T-helper 1 cell treated with Interleukin-12 subunit alpha and Interleukin-12 subunit beta and Interleukin-4 antibody, amounts not matched to agents 30 μg/mL and 1 μg/mL, for 36 hours (primary cell): ENCODE measurements around the gene ODC1.

Source experiments
- H3K27ac Mint-ChIP-seq: one replicate; pipeline ENCODE4 v1.8.0; 2021; ENCODE audit warnings: mild to moderate bottlenecking, mixed read lengths
- H3K27me3 Mint-ChIP-seq: one replicate; pipeline ENCODE4 v1.8.0; 2021; ENCODE audit warnings: low read depth, mixed read lengths
- H3K36me3 Mint-ChIP-seq: one replicate; pipeline ENCODE4 v1.8.0; 2021; ENCODE audit warnings: low read depth, mixed read lengths
- H3K4me1 Mint-ChIP-seq: one replicate; pipeline ENCODE4 v1.8.0; 2021; ENCODE audit warnings: low read depth, mixed read lengths
- H3K4me3 Mint-ChIP-seq: one replicate; pipeline ENCODE4 v1.8.0; 2021; ENCODE audit warnings: mild to moderate bottlenecking, moderate library complexity, mixed read lengths
- H3K9me3 Mint-ChIP-seq: one replicate; pipeline ENCODE4 v1.8.0; 2021; ENCODE audit warnings: mixed read lengths

ODC1 gene

DNA sequence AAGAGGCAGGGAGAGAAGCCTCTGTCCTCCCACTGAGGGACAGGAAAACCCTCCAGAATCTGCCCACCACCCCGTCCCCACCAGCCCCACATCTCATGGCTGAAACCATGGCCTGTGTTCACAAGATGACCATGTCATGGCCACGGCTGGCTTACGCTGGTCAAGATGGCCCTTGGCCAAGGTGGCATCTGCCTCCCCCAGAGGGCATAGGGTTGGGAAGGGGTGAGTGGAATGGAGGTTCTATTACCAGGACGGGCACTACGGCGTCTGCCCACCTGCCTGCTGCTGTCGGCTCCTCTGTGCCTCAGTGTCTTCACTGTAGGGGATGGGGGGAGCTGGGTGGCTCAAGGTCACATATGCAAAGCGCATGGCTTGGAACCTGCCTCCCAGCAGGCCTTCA is 19.8 kb downstream of the ODC1 start:
- Mint-ChIP-seq H3K27me3 (peaks cover 4% of the 10 kb centered on the region), H3K4me3 (no peak overlapping the region), H3K36me3 (no peaks in the 10 kb centered on the region), H3K9me3 (no peaks in the 10 kb centered on the region), H3K4me1 (peaks cover 4% of the 10 kb centered on the region), H3K27ac (no peak overlapping the region)

DNA sequence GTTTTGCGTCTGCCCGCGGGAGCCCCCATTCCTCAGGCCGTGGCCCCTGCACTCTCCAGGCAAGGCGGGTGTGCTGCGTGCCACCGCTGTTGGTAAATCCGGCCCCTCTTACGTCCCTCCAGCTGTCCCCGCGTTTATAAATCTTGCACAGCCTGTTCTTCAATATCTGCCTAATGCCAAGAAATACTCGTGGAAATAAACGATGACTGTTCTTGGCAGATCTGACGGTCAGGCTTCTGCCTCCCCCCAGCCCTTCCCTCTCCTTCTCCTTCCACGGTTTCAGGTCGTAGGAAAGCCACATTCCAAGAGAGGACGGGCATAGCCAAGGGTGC is 20.5 kb downstream of the ODC1 start:
- Mint-ChIP-seq H3K27ac (no peak overlapping the region), H3K4me3 (no peak overlapping the region), H3K4me1 (no peaks in the 10 kb centered on the region), H3K27me3 (no peaks in the 10 kb centered on the region), H3K9me3 (no peaks in the 10 kb centered on the region), H3K36me3 (no peaks in the 10 kb centered on the region)

DNA sequence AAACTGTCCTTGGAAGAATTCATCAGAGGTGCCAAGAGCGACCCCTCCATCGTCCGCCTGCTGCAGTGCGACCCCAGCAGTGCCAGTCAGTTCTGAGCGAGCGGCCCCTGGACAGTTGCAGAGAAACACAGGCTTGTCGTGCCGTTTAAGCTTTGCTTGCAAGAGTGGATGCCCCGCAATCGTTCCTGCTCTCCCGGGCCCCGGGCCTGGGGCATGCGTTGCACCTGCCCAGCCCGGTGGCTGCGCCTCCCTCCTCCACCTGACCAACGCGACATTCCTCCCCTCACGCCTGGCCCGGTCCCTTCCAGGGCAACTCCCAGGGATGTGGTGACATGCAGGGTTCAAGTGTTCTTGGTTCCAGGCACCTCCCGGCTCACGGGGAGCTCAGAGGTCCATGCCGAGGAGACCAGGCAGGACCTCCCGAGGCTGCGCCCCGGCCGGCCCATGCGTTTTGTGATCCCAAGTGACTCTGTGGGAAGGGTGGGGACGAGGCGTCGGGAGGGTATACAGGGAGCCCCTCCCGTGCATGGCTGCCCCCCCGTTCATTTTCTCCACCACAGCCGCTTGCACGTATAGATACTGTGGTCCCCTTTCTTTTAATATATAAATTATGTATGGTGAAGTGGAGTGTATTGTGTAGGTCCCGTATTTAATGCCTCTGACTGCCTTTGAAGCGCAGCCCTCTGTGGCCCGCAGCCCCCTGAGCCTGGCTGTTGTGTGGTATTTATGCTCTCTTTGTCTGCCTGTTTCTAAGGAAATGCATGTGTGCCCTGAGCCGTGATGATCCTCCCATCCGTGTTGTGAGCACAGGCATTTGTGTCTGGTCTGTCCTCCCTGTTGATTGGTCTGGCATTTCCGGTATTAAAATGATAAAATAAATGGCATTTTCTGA is 21.2 kb downstream of the ODC1 start:
- no peaks in the 10 kb centered on the region for H3K4me1 Mint-ChIP-seq
- H3K27ac Mint-ChIP-seq, result no peak overlapping the region
- no peaks in the 10 kb centered on the region for H3K9me3 Mint-ChIP-seq
- H3K4me3 Mint-ChIP-seq, result no peak overlapping the region
- no peaks in the 10 kb centered on the region for H3K27me3 Mint-ChIP-seq
- H3K36me3 Mint-ChIP-seq, result no peaks in the 10 kb centered on the region

DNA sequence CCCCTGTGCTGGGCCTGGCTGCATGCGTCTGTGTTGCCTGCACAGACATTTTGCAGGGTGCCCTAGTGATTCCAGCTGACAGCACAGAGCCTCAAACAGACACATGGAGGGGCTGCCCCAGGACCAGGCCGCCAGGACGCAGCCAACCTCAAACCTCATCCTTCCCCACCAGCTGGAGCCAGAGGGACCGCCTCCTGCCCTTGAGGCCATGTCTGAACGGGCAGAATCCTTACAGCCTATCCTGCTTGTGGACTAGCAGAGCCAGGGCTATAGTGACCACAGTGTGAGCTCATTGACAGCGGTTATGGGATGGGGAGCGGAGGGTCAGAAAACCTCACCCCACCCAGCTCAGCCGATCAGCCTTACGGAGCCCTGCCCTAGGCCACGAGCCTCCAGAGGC is 22.4 kb downstream of the ODC1 start:
- Mint-ChIP-seq H3K9me3 (no peaks in the 10 kb centered on the region), H3K27ac (no peak overlapping the region), H3K4me1 (no peaks in the 10 kb centered on the region), H3K36me3 (peaks cover 2% of the 10 kb centered on the region), H3K27me3 (no peaks in the 10 kb centered on the region), H3K4me3 (no peak overlapping the region)

DNA sequence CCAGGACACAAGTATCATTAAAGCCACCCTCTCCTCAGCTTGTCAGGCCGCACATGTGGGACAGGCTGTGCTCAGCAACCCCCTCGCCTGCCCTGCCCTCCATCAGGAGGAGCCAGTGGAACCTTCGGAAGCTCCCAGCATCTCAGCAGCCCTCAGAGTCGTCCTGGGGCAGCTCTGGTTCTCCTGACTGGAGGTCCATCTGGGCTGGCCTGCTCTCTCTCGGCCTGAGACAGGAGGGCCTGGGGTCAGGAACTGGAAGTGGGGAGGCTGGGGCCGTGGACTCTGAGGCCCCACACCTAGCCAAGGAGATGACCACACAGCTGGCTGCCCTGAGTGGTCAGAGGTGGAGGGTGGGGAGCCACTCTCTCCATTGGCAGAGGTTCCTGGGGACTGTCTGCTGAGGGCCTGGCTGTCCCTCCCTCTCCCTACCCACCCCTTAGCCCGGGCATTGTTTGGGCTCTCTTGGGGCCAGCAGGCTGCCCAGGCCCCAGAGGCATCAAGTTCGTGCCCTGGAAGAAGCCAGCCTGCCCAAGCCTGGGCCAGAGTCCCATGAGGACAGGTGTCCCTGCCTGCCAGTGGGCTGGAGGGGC is 23.1 kb downstream of the ODC1 start:
- Mint-ChIP-seq H3K27ac (no peak overlapping the region), H3K27me3 (no peaks in the 10 kb centered on the region), H3K36me3 (peaks cover 2% of the 10 kb centered on the region), H3K4me1 (no peaks in the 10 kb centered on the region), H3K4me3 (no peak overlapping the region), H3K9me3 (no peaks in the 10 kb centered on the region)

DNA sequence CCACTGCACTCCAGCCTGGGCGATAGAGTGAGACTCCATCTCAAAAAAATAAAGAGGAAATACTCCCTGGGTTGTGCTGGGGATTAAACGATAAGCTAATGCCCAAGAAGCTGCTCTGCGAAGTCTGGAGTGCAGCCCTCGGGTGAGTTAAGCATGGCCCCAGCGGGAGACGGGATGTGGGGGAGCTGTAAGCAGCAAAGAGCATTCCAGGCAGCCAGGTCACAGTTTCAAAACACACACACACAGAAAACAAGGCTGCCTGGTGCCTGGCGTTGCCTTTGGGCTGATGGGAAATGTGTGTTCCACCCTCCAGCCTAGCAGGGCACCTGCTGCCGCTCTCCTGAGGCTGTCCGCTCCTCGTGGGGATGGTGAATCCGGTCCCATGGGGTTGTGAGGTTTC is 24.1 kb downstream of the ODC1 start:
- Mint-ChIP-seq H3K4me3 (no peak overlapping the region), H3K27me3 (no peaks in the 10 kb centered on the region), H3K4me1 (no peaks in the 10 kb centered on the region), H3K36me3 (peaks cover 2% of the 10 kb centered on the region), H3K27ac (no peak overlapping the region), H3K9me3 (no peaks in the 10 kb centered on the region)

DNA sequence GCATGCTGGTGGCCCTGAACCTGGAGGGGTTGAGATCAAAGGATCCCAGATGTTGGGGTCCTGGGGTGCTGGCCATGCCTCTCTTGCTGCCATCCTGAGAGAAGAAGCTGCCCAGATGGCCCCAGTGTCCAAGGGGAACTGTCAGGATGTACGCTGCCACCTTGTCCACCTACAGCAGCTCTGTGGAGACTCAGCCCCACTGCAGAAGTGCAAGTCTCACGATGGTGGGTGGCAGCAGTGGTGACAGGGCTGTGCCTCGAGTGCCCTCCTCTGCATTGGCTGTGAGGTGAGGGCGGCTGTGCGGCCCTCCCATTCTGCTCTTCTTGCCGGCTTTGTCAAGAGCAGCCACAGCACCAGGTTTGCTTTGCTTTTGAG is 24.7 kb downstream of the ODC1 start:
- Mint-ChIP-seq H3K4me1 (no peaks in the 10 kb centered on the region), H3K27ac (no peak overlapping the region), H3K9me3 (no peaks in the 10 kb centered on the region), H3K4me3 (no peak overlapping the region), H3K27me3 (no peaks in the 10 kb centered on the region), H3K36me3 (peaks cover 2% of the 10 kb centered on the region)

DNA sequence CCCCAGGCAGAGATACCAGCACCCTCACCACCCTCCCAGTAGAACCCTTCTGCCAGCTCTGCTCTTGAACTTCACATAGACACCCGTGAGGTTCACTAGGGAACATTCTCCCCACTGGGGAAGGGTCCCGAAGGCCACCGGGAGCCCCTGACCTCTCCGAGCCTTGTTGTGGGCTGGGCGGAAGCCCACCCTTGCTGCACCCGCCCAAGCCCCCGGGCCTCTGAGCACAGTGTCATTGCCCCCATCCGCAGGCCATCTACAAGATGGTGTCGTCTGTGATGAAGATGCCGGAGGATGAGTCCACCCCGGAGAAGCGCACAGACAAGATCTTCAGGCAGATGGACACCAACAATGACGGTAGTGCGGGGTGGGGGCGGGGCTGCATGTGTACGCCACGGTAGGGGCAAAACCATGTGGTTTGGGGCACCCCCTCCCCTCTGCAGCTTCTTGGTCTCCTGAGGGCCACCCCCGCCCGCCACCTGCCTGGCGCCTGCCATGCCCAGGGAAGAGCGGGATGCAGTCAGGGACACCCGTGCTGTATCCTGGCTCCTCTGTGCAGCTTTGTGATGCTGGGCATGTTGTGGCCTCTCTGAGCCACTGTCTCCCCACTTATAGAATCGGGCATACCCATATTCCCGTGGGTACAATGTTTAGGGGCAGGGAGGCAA is 25.3 kb downstream of the ODC1 start:
- no peaks in the 10 kb centered on the region for H3K4me1 Mint-ChIP-seq
- H3K27me3 Mint-ChIP-seq, result no peaks in the 10 kb centered on the region
- H3K36me3 Mint-ChIP-seq, result peaks cover 2% of the 10 kb centered on the region
- no peak overlapping the region for H3K4me3 Mint-ChIP-seq
- H3K27ac Mint-ChIP-seq, result no peak overlapping the region
- no peaks in the 10 kb centered on the region for H3K9me3 Mint-ChIP-seq

DNA sequence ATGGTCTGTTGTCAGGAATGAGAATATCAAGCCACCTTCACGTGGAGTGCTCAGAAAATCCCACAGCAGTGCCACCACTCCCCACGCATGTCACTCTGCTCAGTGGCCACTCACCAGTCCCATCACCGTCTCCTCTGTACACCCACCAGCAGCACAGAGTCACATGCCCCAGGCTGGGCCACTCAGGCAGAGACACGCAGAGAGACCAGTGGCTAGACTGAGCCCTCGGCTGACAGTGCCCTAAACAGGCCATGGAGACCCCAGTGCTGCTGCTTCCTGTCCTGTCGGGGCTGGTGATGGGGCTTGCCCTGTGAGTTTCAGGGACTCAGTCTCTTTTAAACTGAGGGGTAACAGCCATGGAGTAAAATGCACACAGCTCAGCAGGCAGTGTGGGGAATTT is 25.9 kb downstream of the ODC1 start:
- Mint-ChIP-seq H3K4me1 (peaks cover 2% of the 10 kb centered on the region), H3K27me3 (no peaks in the 10 kb centered on the region), H3K27ac (no peak overlapping the region), H3K9me3 (no peaks in the 10 kb centered on the region), H3K36me3 (peaks cover 2% of the 10 kb centered on the region), H3K4me3 (no peak overlapping the region)

DNA sequence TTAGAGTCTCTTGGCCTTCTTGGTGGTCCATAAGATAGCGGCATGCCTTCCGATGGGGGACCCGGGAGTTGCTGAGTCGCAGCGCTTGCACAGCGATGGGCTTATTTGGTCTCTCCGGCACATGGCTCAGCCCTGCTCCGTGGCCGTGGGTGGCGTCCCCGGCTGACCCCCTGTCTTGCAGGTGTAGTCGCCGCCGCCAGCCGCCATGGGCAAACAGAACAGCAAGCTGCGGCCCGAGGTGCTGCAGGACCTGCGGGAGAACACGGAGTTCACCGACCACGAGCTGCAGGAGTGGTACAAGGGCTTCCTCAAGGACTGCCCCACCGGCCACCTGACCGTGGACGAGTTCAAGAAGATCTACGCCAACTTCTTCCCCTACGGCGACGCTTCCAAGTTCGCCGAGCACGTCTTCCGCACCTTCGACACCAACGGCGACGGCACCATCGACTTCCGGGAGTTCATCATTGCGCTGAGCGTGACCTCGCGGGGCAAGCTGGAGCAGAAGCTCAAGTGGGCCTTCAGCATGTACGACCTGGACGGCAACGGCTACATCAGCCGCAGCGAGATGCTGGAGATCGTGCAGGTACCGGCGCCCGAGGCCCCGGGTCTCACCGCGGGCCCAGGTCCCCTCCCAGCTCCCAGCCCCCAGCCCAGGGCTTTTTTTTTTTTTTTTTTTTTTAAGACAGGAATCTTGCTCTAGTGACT is 28.4 kb downstream of the ODC1 start:
- no peak overlapping the region for H3K4me3 Mint-ChIP-seq
- no peak overlapping the region for H3K27ac Mint-ChIP-seq
- peaks cover 4% of the 10 kb centered on the region for H3K4me1 Mint-ChIP-seq
- no peaks in the 10 kb centered on the region for H3K27me3 Mint-ChIP-seq
- no peaks in the 10 kb centered on the region for H3K9me3 Mint-ChIP-seq
- H3K36me3 Mint-ChIP-seq, result peaks cover 2% of the 10 kb centered on the region

DNA sequence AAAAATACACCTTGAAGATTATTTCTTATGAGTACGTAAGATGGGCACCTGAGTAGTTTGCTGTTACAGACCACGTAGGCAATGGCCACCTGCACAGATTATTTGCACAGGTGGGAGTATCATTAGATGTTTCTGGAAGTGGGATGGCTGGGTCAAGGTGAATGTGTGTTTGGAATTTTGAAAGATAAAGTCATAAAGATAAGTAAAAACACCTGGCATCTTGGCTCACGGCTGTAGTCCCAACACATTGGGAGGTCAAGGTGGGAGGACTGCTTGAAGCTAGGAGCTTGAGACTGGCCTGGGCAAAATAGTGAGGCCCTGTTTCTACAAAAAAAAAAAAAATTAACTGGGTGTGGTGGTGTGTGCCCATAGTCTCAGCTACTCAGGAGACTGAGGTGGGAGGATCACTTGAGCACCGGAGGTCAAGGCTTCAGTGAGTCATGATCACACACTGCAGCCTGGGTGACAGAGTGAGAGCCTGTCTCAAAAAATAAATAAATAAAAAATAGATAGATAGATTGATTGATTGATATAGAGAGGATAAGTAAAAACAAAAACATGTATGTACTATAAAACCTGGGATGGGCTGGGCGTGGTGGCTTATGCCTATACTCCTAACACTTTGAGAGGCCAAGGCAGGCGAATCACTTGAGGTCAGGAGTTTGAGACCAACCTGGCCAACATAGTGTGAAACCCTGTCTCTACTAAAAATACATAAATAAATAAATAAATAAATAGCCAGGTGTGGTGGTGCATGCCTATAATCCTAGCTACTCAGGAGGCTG is 30.4 kb downstream of the ODC1 start:
- Mint-ChIP-seq H3K9me3 (no peaks in the 10 kb centered on the region), H3K36me3 (peaks cover 2% of the 10 kb centered on the region), H3K4me1 (peaks cover 4% of the 10 kb centered on the region), H3K4me3 (no peak overlapping the region), H3K27me3 (no peaks in the 10 kb centered on the region), H3K27ac (no peak overlapping the region)

DNA sequence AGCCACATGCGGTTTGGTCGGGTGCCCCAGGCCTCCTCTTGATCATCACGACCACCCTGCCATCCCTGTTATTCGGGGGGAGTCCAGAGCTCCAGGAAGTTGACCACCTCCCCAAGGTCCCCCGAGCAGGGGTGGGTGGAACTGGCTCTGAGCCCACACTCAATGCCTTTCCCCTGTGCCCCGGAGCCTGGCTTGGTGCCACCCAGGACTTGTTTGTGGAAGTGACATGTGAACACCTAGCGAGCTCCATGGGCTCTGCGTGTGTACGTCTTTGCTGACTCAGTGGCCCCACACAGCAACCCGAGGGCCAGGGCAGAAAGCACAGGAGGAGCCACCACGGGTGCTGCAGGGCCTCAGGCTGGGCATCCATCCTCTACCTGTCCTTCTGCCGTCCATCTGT is 32.5 kb downstream of the ODC1 start:
- Mint-ChIP-seq H3K9me3 (no peaks in the 10 kb centered on the region), H3K4me1 (peaks cover 4% of the 10 kb centered on the region), H3K36me3 (no peaks in the 10 kb centered on the region), H3K27me3 (no peaks in the 10 kb centered on the region), H3K4me3 (no peak overlapping the region), H3K27ac (no peak overlapping the region)

DNA sequence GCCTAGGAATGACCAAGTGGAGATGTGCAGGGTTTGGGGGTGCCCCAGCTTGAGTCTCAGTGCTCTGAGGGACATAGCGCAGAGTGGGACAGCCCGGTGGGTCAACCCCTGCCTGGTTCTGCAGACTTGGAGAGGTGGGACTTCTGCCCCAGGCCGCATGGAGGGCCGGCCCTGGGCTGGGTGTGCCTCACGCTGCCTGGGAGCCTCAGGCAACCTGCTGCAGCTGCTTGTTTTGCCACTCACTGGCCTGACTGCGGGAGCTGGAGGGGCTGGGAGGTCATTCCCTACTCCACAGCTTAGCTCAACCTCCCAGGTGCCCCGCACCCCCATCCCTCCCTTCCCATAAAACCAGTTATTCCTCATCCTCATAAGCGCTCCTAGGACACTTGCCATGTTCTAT is 33.1 kb downstream of the ODC1 start:
- Mint-ChIP-seq H3K4me1 (peaks cover 4% of the 10 kb centered on the region), H3K9me3 (no peaks in the 10 kb centered on the region), H3K27ac (no peak overlapping the region), H3K4me3 (no peak overlapping the region), H3K27me3 (no peaks in the 10 kb centered on the region), H3K36me3 (peaks cover 3% of the 10 kb centered on the region)

DNA sequence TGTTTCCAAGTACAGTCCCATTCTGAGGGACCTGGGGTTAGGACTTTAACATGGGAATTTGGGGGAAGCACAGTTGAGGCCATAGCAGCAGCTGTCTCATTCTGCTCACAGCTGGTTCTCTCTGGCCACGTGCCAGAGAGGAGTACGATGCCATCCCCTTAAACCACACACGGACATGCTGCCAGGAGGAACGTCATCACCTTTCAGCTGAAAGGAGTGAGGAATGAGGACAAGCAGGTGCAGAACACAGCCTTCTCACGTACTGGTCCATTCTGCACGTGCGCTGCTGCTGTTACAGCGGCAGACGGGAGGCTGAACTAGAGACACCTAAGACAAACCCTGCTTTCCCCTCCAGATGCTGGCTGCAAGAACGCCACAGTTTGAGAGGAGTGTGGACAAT is 33.5 kb downstream of the ODC1 start:
- Mint-ChIP-seq H3K27me3 (no peaks in the 10 kb centered on the region), H3K27ac (no peak overlapping the region), H3K36me3 (peaks cover 3% of the 10 kb centered on the region), H3K4me3 (no peak overlapping the region), H3K4me1 (peaks cover 4% of the 10 kb centered on the region), H3K9me3 (no peaks in the 10 kb centered on the region)
